Activated CD4-positive, alpha-beta T cell treated with anti-CD3 and anti-CD28 coated beads, Interleukin-2, amount 10 ng/mL, durations not matched to agents 24 days and 14 days (primary cell): ENCODE results near the gene DNAJC18. TPM values are rescaled to one million over a fixed set of nuclear protein-coding genes. Genes with fewer than 3 reads are reported as not detected.
"Not testable (repeated sequence)": the region's sequence is repeated elsewhere in the genome, so short reads cannot be mapped to it uniquely, and the experiment has no call there.

Experiments
- DNase-seq: peaks from one replicate; pipeline ENCODE4 v3.0.0; 2022
- H3K27ac Mint-ChIP-seq: one replicate; pipeline ENCODE4 v1.8.0; 2022; ENCODE audit warnings: mild to moderate bottlenecking, mixed read lengths
- H3K27me3 Mint-ChIP-seq: one replicate; pipeline ENCODE4 v1.8.0; 2022; ENCODE audit warnings: mixed read lengths
- H3K36me3 Mint-ChIP-seq: one replicate; pipeline ENCODE4 v1.8.0; 2022; ENCODE audit warnings: low read depth, mild to moderate bottlenecking, mixed read lengths
- H3K4me1 Mint-ChIP-seq: one replicate; pipeline ENCODE4 v1.8.0; 2021; ENCODE audit warnings: mixed read lengths
- H3K4me3 Mint-ChIP-seq: one replicate; pipeline ENCODE4 v1.8.0; 2022; ENCODE audit warnings: mild to moderate bottlenecking, moderate library complexity, mixed read lengths
- H3K9me3 Mint-ChIP-seq: one replicate; pipeline ENCODE4 v1.8.0; 2021; ENCODE audit warnings: mixed read lengths
- intact Hi-C: fragments of 100-400 bp; cut with micrococcal nuclease; formaldehyde crosslinking; loops from one replicate; pipeline ENCODE4 v1.15.1; 2023
- total RNA-seq: library from RNA; stranded (reverse); gene quantifications from 2 replicates; pipeline ENCODE4 v1.2.3, GENCODE V29; 2022

DNAJC18 gene
- total RNA-seq, 1 donor from 2014 or later, result 34.2 TPM

GRCh38 chr5:139410993-139411828 is 28.1 kb downstream of the DNAJC18 start:
- Mint-ChIP-seq H3K4me1 (peaks cover 55% of the 10 kb centered on the region), H3K27me3 (no peaks in the 10 kb centered on the region), H3K9me3 (no peaks in the 10 kb centered on the region), H3K36me3 (peaks cover 21% of the 10 kb centered on the region), H3K4me3 (no peak overlapping the region), H3K27ac (peak overlapping the region; percentile 66)
- intact Hi-C loops, result no loop called here
- DNase-seq, result no peak

GRCh38 chr5:139410121-139410992 is 29.0 kb downstream of the DNAJC18 start:
- DNase-seq, result no peak
- intact Hi-C loops, result no loop called here
- H3K4me1 Mint-ChIP-seq, result peaks cover 46% of the 10 kb centered on the region
- no peaks in the 10 kb centered on the region for H3K27me3 Mint-ChIP-seq
- peaks cover 18% of the 10 kb centered on the region for H3K36me3 Mint-ChIP-seq
- no peak overlapping the region for H3K4me3 Mint-ChIP-seq
- H3K27ac Mint-ChIP-seq, result no peak overlapping the region
- H3K9me3 Mint-ChIP-seq, result no peaks in the 10 kb centered on the region

- intact Hi-C loops, result loop anchor here (10.0 kb wide), 1 partner anchor 1074 kb away; the partner anchor contains the start of genes CDC25C and FAM53C
- not testable (repeated sequence) for H3K9me3 Mint-ChIP-seq, H3K27me3 Mint-ChIP-seq, H3K4me3 Mint-ChIP-seq, DNase-seq, H3K27ac Mint-ChIP-seq
- Mint-ChIP-seq H3K36me3 (peaks cover 18% of the 10 kb centered on the region), H3K4me1 (peaks cover 40% of the 10 kb centered on the region)
Observed at GRCh38 chr5:139409116-139409515, 30.2 kb downstream of the DNAJC18 start.

GRCh38 chr5:139408191-139408590 is 31.1 kb downstream of the DNAJC18 start:
- no peaks in the 10 kb centered on the region for H3K27me3 Mint-ChIP-seq
- H3K9me3 Mint-ChIP-seq, result no peaks in the 10 kb centered on the region
- H3K36me3 Mint-ChIP-seq, result peaks cover 12% of the 10 kb centered on the region
- no peak for DNase-seq
- H3K27ac Mint-ChIP-seq, result no peak overlapping the region
- H3K4me3 Mint-ChIP-seq, result no peak overlapping the region
- intact Hi-C loops, result loop anchor here (10.0 kb wide), 1 partner anchor 1073 kb away; the partner anchor contains the start of genes CDC25C and FAM53C
- peaks cover 35% of the 10 kb centered on the region for H3K4me1 Mint-ChIP-seq

- Mint-ChIP-seq H3K27ac (no peak overlapping the region), H3K9me3 (no peaks in the 10 kb centered on the region), H3K36me3 (peaks cover 7% of the 10 kb centered on the region), H3K4me1 (peaks cover 35% of the 10 kb centered on the region), H3K27me3 (no peaks in the 10 kb centered on the region), H3K4me3 (no peak overlapping the region)
- DNase-seq, result no peak
- intact Hi-C loops, result loop anchor here (10.0 kb wide), 1 partner anchor 1073 kb away; the partner anchor contains the start of genes CDC25C and FAM53C
Observed at GRCh38 chr5:139407517-139407916, 31.8 kb downstream of the DNAJC18 start.

GRCh38 chr5:139406963-139407362 is 32.4 kb downstream of the DNAJC18 start:
- H3K4me3 Mint-ChIP-seq, result no peak overlapping the region
- no peaks in the 10 kb centered on the region for H3K9me3 Mint-ChIP-seq
- DNase-seq, result no peak
- H3K4me1 Mint-ChIP-seq, result peaks cover 36% of the 10 kb centered on the region
- H3K36me3 Mint-ChIP-seq, result peaks cover 5% of the 10 kb centered on the region
- no peaks in the 10 kb centered on the region for H3K27me3 Mint-ChIP-seq
- intact Hi-C loops, result loop anchor here (10.0 kb wide), 1 partner anchor 1072 kb away; the partner anchor contains the start of genes CDC25C and FAM53C
- H3K27ac Mint-ChIP-seq, result no peak overlapping the region

GRCh38 chr5:139404484-139404840 is 34.9 kb downstream of the DNAJC18 start:
- H3K27me3 Mint-ChIP-seq, result no peaks in the 10 kb centered on the region
- H3K36me3 Mint-ChIP-seq, result peaks cover 7% of the 10 kb centered on the region
- intact Hi-C loops, result loop anchor here (1.0 to 10.0 kb wide), 6 partner anchors 10 to 1070 kb away; partner anchors contain the start of genes CDC25C, DNAJC18, FAM53C and HSPA9
- peaks cover 34% of the 10 kb centered on the region for H3K4me1 Mint-ChIP-seq
- peak; percentile 69 for DNase-seq
- H3K27ac Mint-ChIP-seq, result peak overlapping the region; percentile 99
- H3K9me3 Mint-ChIP-seq, result no peaks in the 10 kb centered on the region
- peak overlapping the region; percentile 87 for H3K4me3 Mint-ChIP-seq

GRCh38 chr5:139403787-139404483 is 35.4 kb downstream of the DNAJC18 start, which contains the start of gene SPATA24:
Gene SPATA24 (minus strand): TSS chr5:139404089. CDS start chr5:139404060, 29 bp downstream.
- H3K4me3 Mint-ChIP-seq, result peak within 1 kb of the TSS; percentile 87
- H3K36me3 Mint-ChIP-seq, result peaks cover 11% of the 10 kb centered on the region
- no peaks in the 10 kb centered on the region for H3K9me3 Mint-ChIP-seq
- peaks cover 37% of the 10 kb centered on the region for H3K4me1 Mint-ChIP-seq
- peak within 1 kb of the TSS; percentile 99 for H3K27ac Mint-ChIP-seq
- DNase-seq, result peak; percentile 99
- intact Hi-C loops, result loop anchor here (1.0 to 10.0 kb wide), 6 partner anchors 10 to 1069 kb away; partner anchors contain the start of genes CDC25C, DNAJC18, FAM53C and HSPA9
- no peaks in the 10 kb centered on the region for H3K27me3 Mint-ChIP-seq

GRCh38 chr5:139403418-139403786 is 35.9 kb downstream of the DNAJC18 start:
- H3K4me3 Mint-ChIP-seq, result peak overlapping the region; percentile 87
- H3K36me3 Mint-ChIP-seq, result peaks cover 11% of the 10 kb centered on the region
- peaks cover 37% of the 10 kb centered on the region for H3K4me1 Mint-ChIP-seq
- intact Hi-C loops, result loop anchor here (5.0 to 10.0 kb wide), 2 partner anchors 826 to 1069 kb away; partner anchors contain the start of genes CDC25C, FAM53C and HSPA9
- no peaks in the 10 kb centered on the region for H3K27me3 Mint-ChIP-seq
- H3K9me3 Mint-ChIP-seq, result no peaks in the 10 kb centered on the region
- peak overlapping the region; percentile 99 for H3K27ac Mint-ChIP-seq
- DNase-seq, result no peak

GRCh38 chr5:139402561-139403158 is 36.7 kb downstream of the DNAJC18 start:
- H3K4me1 Mint-ChIP-seq, result peaks cover 38% of the 10 kb centered on the region
- no peaks in the 10 kb centered on the region for H3K9me3 Mint-ChIP-seq
- peak; percentile 76 for DNase-seq
- H3K27ac Mint-ChIP-seq, result peak overlapping the region; percentile 99
- intact Hi-C loops, result loop anchor here (5.0 to 10.0 kb wide), 2 partner anchors 825 to 1068 kb away; partner anchors contain the start of genes CDC25C, FAM53C and HSPA9
- peaks cover 11% of the 10 kb centered on the region for H3K36me3 Mint-ChIP-seq
- H3K4me3 Mint-ChIP-seq, result peak overlapping the region; percentile 87
- no peaks in the 10 kb centered on the region for H3K27me3 Mint-ChIP-seq

GRCh38 chr5:139401546-139401945 is 37.8 kb downstream of the DNAJC18 start:
- intact Hi-C loops, result loop anchor here (5.0 to 10.0 kb wide), 2 partner anchors 824 to 1067 kb away; partner anchors contain the start of genes CDC25C, FAM53C and HSPA9
- Mint-ChIP-seq H3K9me3 (no peaks in the 10 kb centered on the region), H3K36me3 (peaks cover 20% of the 10 kb centered on the region), H3K4me3 (no peak overlapping the region), H3K27me3 (no peaks in the 10 kb centered on the region), H3K27ac (no peak overlapping the region), H3K4me1 (peaks cover 39% of the 10 kb centered on the region)
- no peak for DNase-seq

- no peak for DNase-seq
- Mint-ChIP-seq H3K36me3 (peaks cover 23% of the 10 kb centered on the region), H3K27me3 (no peaks in the 10 kb centered on the region), H3K9me3 (no peaks in the 10 kb centered on the region), H3K4me1 (peaks cover 42% of the 10 kb centered on the region), H3K4me3 (no peak overlapping the region), H3K27ac (peak overlapping the region; percentile 3)
- intact Hi-C loops, result loop anchor here (5.0 to 10.0 kb wide), 2 partner anchors 822 to 1065 kb away; partner anchors contain the start of genes CDC25C, FAM53C and HSPA9
Observed at GRCh38 chr5:139399501-139400121, 39.7 kb downstream of the DNAJC18 start.
